Keratinocyte (primary cell): ENCODE results near the gene TBC1D14.

Source experiments
- CTCF ChIP-seq, 3 experiments: IDR thresholded peaks in 1 of 3; conservative IDR thresholded peaks in 1 of 3; optimal IDR thresholded peaks in 1 of 3; 2 replicates in 2 of 3; 3 replicates in 1 of 3; pipeline versions ENCODE3 to v1.5.1; 2011; ENCODE audit warnings: low read length in 3 of 3, mild to moderate bottlenecking in 3 of 3, moderate library complexity in 2 of 3, control low read depth in 1 of 3, inconsistent platforms in 1 of 3; ENCODE audit not compliant: insufficient read depth in 2 of 3; ENCODE audit errors: extremely low read depth in 1 of 3
- EZH2 ChIP-seq: IDR thresholded peaks from one replicate; pipeline ENCODE4 v1.6.1; 2012; ENCODE audit warnings: inconsistent platforms, mild to moderate bottlenecking, low read length, moderate library complexity

GRCh38 chr4:6893449-6894085, 16.1 kb upstream of the TBC1D14 start:
- TF ChIP-seq CTCF (optimal IDR thresholded peaks at IDR 0.05 in 1 of 3, IDR thresholded peaks at IDR 0.05 in 1 of 3, conservative IDR thresholded peaks at IDR 0.05 in 1 of 3; ENCODE audit: extremely low read depth in 1 of 3, insufficient read depth in 2 of 3, low read length in 3 of 3) (no peak), EZH2 (no peak)
